HEK293 (cell line): ENCODE results near the gene PCDH19.

ENCODE experiments used
- CTCF ChIA-PET: fragments of 350-600 bp; formaldehyde crosslinking; extraction: SDS; loops from one replicate; lab custom pipeline; 2021; ENCODE audit warnings: antibody characterized with exemption; lab: Yijun Ruan, JAX
- POLR2A ChIA-PET: fragments of 300-600 bp; formaldehyde crosslinking; extraction: SDS; loops from one replicate; lab custom pipeline; 2020; ENCODE audit warnings: antibody characterized with exemption, inconsistent platforms; lab: Yijun Ruan, JAX
- H3K27ac ChIP-seq: fragments of 200-500 bp; sonication (Bioruptor generic); 2 replicates; pipeline ENCODE4 v1.5.1; 2014; ENCODE audit warnings: low read depth, low read length, control low read depth, inconsistent platforms; ENCODE audit errors: extremely low read depth
- H3K36me3 ChIP-seq, 2 experiments: fragments of 200-500 bp in 1 of 2; sonication (Bioruptor generic) in 1 of 2; 1 replicate in 1 of 2; 2 replicates in 1 of 2; pipeline ENCODE4 v1.5.1; 2014 to 2017; ENCODE audit warnings: inconsistent platforms in 2 of 2, low read length in 2 of 2; ENCODE audit not compliant: control insufficient read depth in 2 of 2, insufficient read depth in 1 of 2
- H3K4me1 ChIP-seq: fragments of 200-500 bp; sonication (Bioruptor generic); 2 replicates; pipeline ENCODE4 v1.5.1; 2014; ENCODE audit warnings: mild to moderate bottlenecking, low read length, inconsistent platforms; ENCODE audit not compliant: control insufficient read depth, insufficient read depth
- H3K4me3 ChIP-seq: 2 replicates; pipeline ENCODE4 v1.5.1; 2011; ENCODE audit warnings: low read depth, mild to moderate bottlenecking, control low read depth, low read length, moderate library complexity
- H3K9me3 ChIP-seq: fragments of 200-500 bp; sonication (Bioruptor generic); 2 replicates; pipeline ENCODE4 v1.5.1; 2014; ENCODE audit warnings: low read depth, low read length, inconsistent platforms; ENCODE audit not compliant: control insufficient read depth, insufficient read depth
- GLIS1 ChIP-seq: fragments of 450-650 bp; formaldehyde crosslinking; IDR thresholded peaks from 2 replicates; pipeline ENCODE4 v1.5.1; 2016; ENCODE audit warnings: missing biosample characterization, missing genetic modification characterization
- MEIS1 ChIP-seq: sonication (generic); formaldehyde crosslinking; IDR thresholded peaks from 2 replicates; pipeline ENCODE4 v1.8.1; 2022; ENCODE audit warnings: missing genetic modification reagents, mild to moderate bottlenecking, borderline replicate concordance
- TCF7L2 ChIP-seq: IDR thresholded peaks from 2 replicates; pipeline ENCODE4 v1.6.1; 2011; ENCODE audit warnings: low read depth, mild to moderate bottlenecking, inconsistent platforms, low read length, moderate library complexity, borderline replicate concordance
- TRIM28 ChIP-seq: IDR thresholded peaks from 2 replicates; pipeline ENCODE4 v1.6.1; 2011; ENCODE audit warnings: low read length, control low read depth, borderline replicate concordance
- ZBTB10 ChIP-seq: fragments of 450-650 bp; formaldehyde crosslinking; IDR thresholded peaks from 2 replicates; pipeline ENCODE4 v1.5.1; 2016; ENCODE audit warnings: missing biosample characterization, missing genetic modification characterization
- ZBTB17 ChIP-seq: fragments of 450-650 bp; formaldehyde crosslinking; IDR thresholded peaks from 2 replicates; pipeline ENCODE4 v1.5.1; 2016; ENCODE audit warnings: missing biosample characterization, missing genetic modification characterization
- ZBTB49 ChIP-seq: fragments of 450-650 bp; formaldehyde crosslinking; IDR thresholded peaks from 2 replicates; pipeline ENCODE4 v1.5.1; 2016; ENCODE audit warnings: missing biosample characterization, missing genetic modification characterization, low read depth
- ZBTB8A ChIP-seq: fragments of 450-650 bp; formaldehyde crosslinking; IDR thresholded peaks from 2 replicates; pipeline ENCODE4 v1.5.1; 2016; ENCODE audit warnings: missing biosample characterization, missing genetic modification characterization
- ZFP3 ChIP-seq: fragments of 450-650 bp; formaldehyde crosslinking; IDR thresholded peaks from 2 replicates; pipeline ENCODE4 v1.5.1; 2016; ENCODE audit warnings: low read depth, missing biosample characterization, missing genetic modification characterization
- ZFP41 ChIP-seq: fragments of 450-650 bp; formaldehyde crosslinking; IDR thresholded peaks from 2 replicates; pipeline ENCODE4 v1.5.1; 2016; ENCODE audit warnings: missing biosample characterization, missing genetic modification characterization, borderline replicate concordance
- ZNF266 ChIP-seq: fragments of 450-650 bp; formaldehyde crosslinking; IDR thresholded peaks from 2 replicates; pipeline ENCODE4 v1.5.1; 2016; ENCODE audit warnings: missing biosample characterization, missing genetic modification characterization, low read depth
- ZNF311 ChIP-seq: fragments of 450-650 bp; formaldehyde crosslinking; IDR thresholded peaks from 2 replicates; pipeline ENCODE4 v1.5.1; 2017; ENCODE audit warnings: missing biosample characterization, missing genetic modification characterization, borderline replicate concordance
- ZNF350 ChIP-seq: fragments of 450-650 bp; formaldehyde crosslinking; IDR thresholded peaks from 2 replicates; pipeline ENCODE4 v1.5.0; 2017; ENCODE audit warnings: missing biosample characterization, mild to moderate bottlenecking, missing genetic modification characterization
- ZNF426 ChIP-seq: fragments of 450-650 bp; formaldehyde crosslinking; IDR thresholded peaks from 2 replicates; pipeline ENCODE4 v1.5.1; 2017; ENCODE audit warnings: missing biosample characterization, missing genetic modification characterization, mild to moderate bottlenecking, inconsistent platforms, moderate library complexity
- ZNF555 ChIP-seq: fragments of 450-650 bp; formaldehyde crosslinking; conservative IDR thresholded peaks from 2 replicates; pipeline ENCODE4 v1.5.1; 2017; ENCODE audit warnings: missing biosample characterization, mild to moderate bottlenecking, missing genetic modification characterization, inconsistent platforms
- ZNF629 ChIP-seq: fragments of 450-650 bp; formaldehyde crosslinking; IDR thresholded peaks from 2 replicates; pipeline ENCODE4 v1.5.1; 2017; ENCODE audit warnings: missing biosample characterization, missing genetic modification characterization
- ZNF776 ChIP-seq: fragments of 450-650 bp; formaldehyde crosslinking; IDR thresholded peaks from 2 replicates; pipeline ENCODE4 v1.5.0; 2017; ENCODE audit warnings: missing biosample characterization, missing genetic modification characterization, borderline replicate concordance
- ZNF785 ChIP-seq: fragments of 450-650 bp; formaldehyde crosslinking; IDR thresholded peaks from 2 replicates; pipeline ENCODE4 v1.5.1; 2016; ENCODE audit warnings: missing biosample characterization, missing genetic modification characterization
- ZNF837 ChIP-seq: fragments of 450-650 bp; formaldehyde crosslinking; IDR thresholded peaks from 2 replicates; pipeline ENCODE4 v1.5.1; 2016; ENCODE audit warnings: missing biosample characterization, missing genetic modification characterization
- ZNF843 ChIP-seq: fragments of 450-650 bp; formaldehyde crosslinking; IDR thresholded peaks from 2 replicates; pipeline ENCODE4 v1.5.1; 2016; ENCODE audit warnings: missing biosample characterization, missing genetic modification characterization
- ZSCAN30 ChIP-seq: fragments of 450-650 bp; IDR thresholded peaks from 2 replicates; pipeline ENCODE4 v1.5.1; 2018; ENCODE audit warnings: missing biosample characterization, mild to moderate bottlenecking, missing genetic modification characterization, moderate library complexity
- ZSCAN4 ChIP-seq: fragments of 450-650 bp; formaldehyde crosslinking; IDR thresholded peaks from 2 replicates; pipeline ENCODE4 v1.5.1; 2017; ENCODE audit warnings: missing biosample characterization, missing genetic modification characterization
- TF ChIP-seq, protein P1 (sequence below): fragments of 450-650 bp; formaldehyde crosslinking; IDR thresholded peaks from 2 replicates; pipeline ENCODE4 v1.5.1; 2016; ENCODE audit warnings: missing biosample characterization, missing genetic modification characterization
- TF ChIP-seq, protein P2 (sequence below): fragments of 450-650 bp; formaldehyde crosslinking; IDR thresholded peaks from 2 replicates; pipeline ENCODE4 v1.5.1; 2017; ENCODE audit warnings: missing biosample characterization, missing genetic modification characterization

PCDH19 gene

DNA sequence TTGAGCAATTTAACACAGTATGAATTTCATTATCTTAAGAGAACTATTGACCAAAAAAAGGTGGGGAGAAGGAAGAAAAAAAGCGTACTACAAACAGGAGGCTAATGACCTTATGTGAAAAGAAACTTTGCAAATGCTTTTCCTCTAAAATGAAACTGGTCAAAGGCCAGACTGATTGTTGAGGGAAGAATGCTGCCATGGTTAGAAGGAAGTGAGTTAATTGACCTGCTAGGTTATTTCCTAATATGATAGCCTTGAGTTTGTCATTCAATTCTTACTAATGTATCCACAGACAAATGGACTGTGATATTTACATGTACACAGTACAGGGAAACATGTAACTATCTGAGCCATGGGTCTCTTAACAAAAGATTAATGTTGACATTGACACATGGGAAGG, 132.8 kb downstream of the PCDH19 start:
- no peaks in the 10 kb centered on the region for H3K4me1 ChIP-seq
- ChIA-PET POLR2A (no interaction called here), CTCF (interaction anchor here (0.6 kb wide), 1 partner anchor 494 kb away, joined by 3 read pairs; no protein-coding TSS in a partner anchor)
- no peaks in the 10 kb centered on the region for H3K36me3 ChIP-seq
- no peak overlapping the region for H3K27ac ChIP-seq
- TF ChIP-seq ZBTB8A (tag by site-specific recombination) (no peak), MEIS1 (CRISPR knock-in tag) (no peak), ZSCAN4 (tag by site-specific recombination) (no peak), ZNF843 (no peak), ZNF837 (no peak), ZNF776 (tag by site-specific recombination) (no peak), TRIM28 (no peak), ZFP41 (tag by site-specific recombination) (no peak), TCF7L2 (no peak), ZNF350 (tag by site-specific recombination) (no peak), ZBTB17 (no peak), ZSCAN30 (no peak), ZBTB10 (tag by site-specific recombination) (no peak), ZNF311 (tag by site-specific recombination) (no peak)
- TF ChIP-seq, protein P1, sequence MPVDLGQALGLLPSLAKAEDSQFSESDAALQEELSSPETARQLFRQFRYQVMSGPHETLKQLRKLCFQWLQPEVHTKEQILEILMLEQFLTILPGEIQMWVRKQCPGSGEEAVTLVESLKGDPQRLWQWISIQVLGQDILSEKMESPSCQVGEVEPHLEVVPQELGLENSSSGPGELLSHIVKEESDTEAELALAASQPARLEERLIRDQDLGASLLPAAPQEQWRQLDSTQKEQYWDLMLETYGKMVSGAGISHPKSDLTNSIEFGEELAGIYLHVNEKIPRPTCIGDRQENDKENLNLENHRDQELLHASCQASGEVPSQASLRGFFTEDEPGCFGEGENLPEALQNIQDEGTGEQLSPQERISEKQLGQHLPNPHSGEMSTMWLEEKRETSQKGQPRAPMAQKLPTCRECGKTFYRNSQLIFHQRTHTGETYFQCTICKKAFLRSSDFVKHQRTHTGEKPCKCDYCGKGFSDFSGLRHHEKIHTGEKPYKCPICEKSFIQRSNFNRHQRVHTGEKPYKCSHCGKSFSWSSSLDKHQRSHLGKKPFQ (tag by site-specific recombination) = no peak
- no peaks in the 10 kb centered on the region; the same call in none of the 2 replicates for H3K9me3 ChIP-seq
- no peak overlapping the region for H3K4me3 ChIP-seq

DNA sequence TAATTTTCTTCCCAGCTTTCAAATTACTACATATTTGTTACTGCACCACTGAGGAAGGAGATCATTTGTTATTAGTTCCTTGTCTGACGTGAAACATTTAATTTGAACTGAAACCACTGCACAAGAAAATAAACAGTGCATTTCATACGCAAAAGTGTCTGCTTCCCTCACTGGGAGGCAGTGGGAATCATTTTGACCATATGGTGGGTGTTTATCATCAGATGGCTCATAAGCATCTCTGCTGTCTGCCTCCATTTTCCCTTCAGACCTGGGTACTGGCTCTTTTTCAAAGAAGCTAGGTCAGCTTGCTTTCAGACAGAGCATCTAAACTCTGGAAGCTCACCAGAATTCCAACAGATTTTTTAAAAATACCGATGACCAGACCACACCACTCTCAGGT, 135.2 kb downstream of the PCDH19 start:
- Histone ChIP-seq H3K9me3 (no peaks in the 10 kb centered on the region; the same call in 1 of the 2 replicates), H3K36me3 (no peaks in the 10 kb centered on the region), H3K4me1 (no peaks in the 10 kb centered on the region), H3K4me3 (no peak overlapping the region), H3K27ac (no peak overlapping the region)
- POLR2A ChIA-PET = no interaction called here
- TF ChIP-seq, protein P1 (tag by site-specific recombination) = no peak
- TF ChIP-seq ZNF555 (tag by site-specific recombination) (no peak), GLIS1 (no peak), ZNF426 (tag by site-specific recombination) (no peak), ZFP3 (tag by site-specific recombination) (no peak), TRIM28 (no peak), ZNF629 (tag by site-specific recombination) (no peak), ZNF785 (tag by site-specific recombination) (no peak), ZNF266 (tag by site-specific recombination) (no peak), ZBTB49 (no peak)
- TF ChIP-seq, protein P2, sequence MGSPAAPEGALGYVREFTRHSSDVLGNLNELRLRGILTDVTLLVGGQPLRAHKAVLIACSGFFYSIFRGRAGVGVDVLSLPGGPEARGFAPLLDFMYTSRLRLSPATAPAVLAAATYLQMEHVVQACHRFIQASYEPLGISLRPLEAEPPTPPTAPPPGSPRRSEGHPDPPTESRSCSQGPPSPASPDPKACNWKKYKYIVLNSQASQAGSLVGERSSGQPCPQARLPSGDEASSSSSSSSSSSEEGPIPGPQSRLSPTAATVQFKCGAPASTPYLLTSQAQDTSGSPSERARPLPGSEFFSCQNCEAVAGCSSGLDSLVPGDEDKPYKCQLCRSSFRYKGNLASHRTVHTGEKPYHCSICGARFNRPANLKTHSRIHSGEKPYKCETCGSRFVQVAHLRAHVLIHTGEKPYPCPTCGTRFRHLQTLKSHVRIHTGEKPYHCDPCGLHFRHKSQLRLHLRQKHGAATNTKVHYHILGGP (tag by site-specific recombination) = no peak
- CTCF ChIA-PET = interaction anchor here (0.7 to 1.0 kb wide), 2 partner anchors 14 to 19 kb away, joined by 3 to 4 read pairs; no protein-coding TSS in a partner anchor
